HepG2 (cell line): ENCODE measurements around the gene PDGFA. TPM values are rescaled to one million over a fixed set of nuclear protein-coding genes. Genes with fewer than 3 reads are reported as not detected.

Experiments
- CBX2 ChIP-seq, 2 experiments: fragments of 200-600 bp in 1 of 2; sonication (generic); formaldehyde crosslinking in 1 of 2; IDR thresholded peaks; 2 replicates each; pipeline versions ENCODE4 v1.7.0 to v1.8.1; 2018 to 2022; ENCODE audit warnings: low read depth in 2 of 2, low read length in 1 of 2, mild to moderate bottlenecking in 1 of 2, missing genetic modification reagents in 1 of 2
- FOXJ3 ChIP-seq: sonication (generic); formaldehyde crosslinking; IDR thresholded peaks from 2 replicates; pipeline ENCODE4 v1.4.0; 2020; ENCODE audit warnings: missing genetic modification reagents, mild to moderate bottlenecking, borderline replicate concordance
- UBTF ChIP-seq: sonication (generic); formaldehyde crosslinking; IDR thresholded peaks from 2 replicates; pipeline ENCODE4 v1.4.0; 2020; ENCODE audit warnings: mild to moderate bottlenecking, missing genetic modification reagents
- ZNF33B ChIP-seq: sonication (generic); formaldehyde crosslinking; IDR thresholded peaks from 2 replicates; pipeline ENCODE4 v1.5.1; 2020; ENCODE audit warnings: mild to moderate bottlenecking, missing genetic modification reagents
- ZNF431 ChIP-seq: sonication (generic); formaldehyde crosslinking; IDR thresholded peaks from 2 replicates; pipeline ENCODE4 v1.9.0; 2022; ENCODE audit warnings: missing genetic modification reagents, low read depth, mild to moderate bottlenecking, borderline replicate concordance
- ZNF687 ChIP-seq: sonication (generic); formaldehyde crosslinking; IDR thresholded peaks from 2 replicates; pipeline ENCODE4 v1.5.1; 2020; ENCODE audit warnings: mild to moderate bottlenecking, missing genetic modification reagents, moderate library complexity
- polyA plus RNA-seq, 8 experiments: library from polyadenylated mRNA; depleted of rRNA in 3 of 8; stranded (reverse) in 7 of 8; unstranded in 1 of 8; fragments of >200 nt; fragmentation: Illumina TruSeq in 4 of 8; extraction: Trizol in 4 of 8; gene quantifications; 2 replicates each; pipeline versions ENCODE4 v1.2.1 to v1.2.3, GENCODE V29; 2011 to 2016; ENCODE audit warnings: low read depth in 4 of 8, missing spikeins in 1 of 8, mixed read lengths in 1 of 8; ENCODE audit not compliant: insufficient read depth in 1 of 8
- total RNA-seq, 5 experiments: library from RNA; depleted of rRNA; stranded (reverse); fragments of >200 nt; fragmentation: Illumina TruSeq; extraction: Trizol; gene quantifications; 2 replicates each; pipeline ENCODE4 v1.2.3, GENCODE V29; 2016; ENCODE audit warnings: low read depth in 1 of 5

The PDGFA gene
- total and polyA plus RNA-seq, 2 of the 13 experiments (the other 11 are each of a cell fraction or from before 2014, with no cell fraction given) = 1.5 to 3.4 TPM

- no peak for TF ChIP-seq CBX2 (IDR thresholded peaks at IDR 0.05; ENCODE audit: low read depth, low read length)
- TF ChIP-seq CBX2 (CRISPR knock-in tag; IDR thresholded peaks at IDR 0.05; ENCODE audit: low read depth) = no peak
- no peak for TF ChIP-seq ZNF431 (CRISPR knock-in tag)
- no peak for TF ChIP-seq FOXJ3 (CRISPR knock-in tag)
- no peak for TF ChIP-seq ZNF33B (CRISPR knock-in tag)
- TF ChIP-seq ZNF687 (CRISPR knock-in tag) = peak; percentile 81
- peak; percentile 54; the same call in 1 of the 2 replicates for TF ChIP-seq UBTF
Measured at GRCh38 chr7:542713-543500, 23.3 kb upstream of the PDGFA start (continued).
